ENCODE data around the gene CDA.

GRCh38 chr1:20641975-20642374 lies 53.1 kb downstream of the CDA start:
- no peak for TF ChIP-seq CTCF (IDR thresholded peaks at IDR 0.05)
- no peak for TF ChIP-seq POLR2A (IDR thresholded peaks at IDR 0.05)
